IMR-90 (cell line): Measurements from ENCODE around the gene GLP2R.

Source experiments
- BHLHE40 ChIP-seq: fragments of 150-350 bp; IDR thresholded peaks from 2 replicates; pipeline ENCODE4 v1.6.1; 2016; ENCODE audit warnings: mild to moderate bottlenecking, low read depth, low read length
- CEBPB ChIP-seq: IDR thresholded peaks from 2 replicates; pipeline ENCODE4 v1.6.1; 2012; ENCODE audit warnings: low read depth, low read length, improper control_type of control experiment
- MAZ ChIP-seq: IDR thresholded peaks from 2 replicates; pipeline ENCODE4 v1.6.1; 2012; ENCODE audit warnings: low read depth, mild to moderate bottlenecking, low read length, improper control_type of control experiment, moderate library complexity, borderline replicate concordance
- MXI1 ChIP-seq: IDR thresholded peaks from 2 replicates; pipeline ENCODE4 v1.6.1; 2012; ENCODE audit warnings: low read depth, mild to moderate bottlenecking, low read length, moderate library complexity, borderline replicate concordance
- POLR2A ChIP-seq: IDR thresholded peaks from 2 replicates; pipeline ENCODE4 v1.6.1; 2012; ENCODE audit warnings: mild to moderate bottlenecking, low read depth, low read length
- RAD21 ChIP-seq: IDR thresholded peaks from 2 replicates; pipeline ENCODE4 v1.6.1; 2012; ENCODE audit warnings: low read length, improper control_type of control experiment
- RCOR1 ChIP-seq: IDR thresholded peaks from 2 replicates; pipeline ENCODE4 v1.6.1; 2012; ENCODE audit warnings: mild to moderate bottlenecking, low read length, improper control_type of control experiment; ENCODE audit not compliant: insufficient replicate concordance
- RFX5 ChIP-seq: IDR thresholded peaks from 2 replicates; pipeline ENCODE4 v1.8.0; 2012; ENCODE audit warnings: low read depth, mild to moderate bottlenecking, low read length, moderate library complexity
- SMC3 ChIP-seq: fragments of 150-350 bp; IDR thresholded peaks from 2 replicates; pipeline ENCODE4 v1.6.1; 2016; ENCODE audit warnings: low read depth, mild to moderate bottlenecking, antibody characterized with exemption, low read length, moderate library complexity
- TF ChIP-seq, protein P1 (sequence below): conservative IDR thresholded peaks from 2 replicates; pipeline ENCODE4 v1.5.1; 2012; ENCODE audit warnings: mild to moderate bottlenecking, low read depth, low read length, improper control_type of control experiment
- TF ChIP-seq, protein P2 (sequence below): fragments of 150-350 bp; IDR thresholded peaks from 2 replicates; pipeline ENCODE4 v1.6.1; 2017; ENCODE audit warnings: mild to moderate bottlenecking, antibody characterized with exemption, low read length, low read depth
- TF ChIP-seq, protein P3 (sequence below): fragments of 150-350 bp; IDR thresholded peaks from 2 replicates; pipeline ENCODE4 v1.6.1; 2016; ENCODE audit warnings: low read depth, mild to moderate bottlenecking, low read length, moderate library complexity, borderline replicate concordance

DNA sequence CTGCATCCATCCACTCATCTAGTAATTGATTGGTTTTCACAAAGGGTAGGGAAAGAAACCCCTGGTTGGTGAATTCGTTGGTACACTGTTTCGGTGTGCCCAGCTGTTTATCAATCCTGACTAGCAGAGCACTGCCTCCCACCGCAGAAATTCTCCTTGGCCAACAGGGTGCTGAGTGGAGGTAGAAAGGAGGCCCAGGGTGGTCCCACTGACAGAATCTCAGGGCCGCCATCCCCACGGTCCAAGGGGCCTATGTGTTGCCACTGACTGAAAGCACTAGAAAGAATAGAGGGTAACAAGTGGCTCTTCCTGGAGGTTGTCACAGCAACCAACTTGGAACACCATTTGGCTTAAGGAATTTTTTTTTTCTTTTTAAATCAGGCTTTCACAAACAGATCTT is 87.8 kb downstream of the GLP2R start:
- TF ChIP-seq, protein P1, sequence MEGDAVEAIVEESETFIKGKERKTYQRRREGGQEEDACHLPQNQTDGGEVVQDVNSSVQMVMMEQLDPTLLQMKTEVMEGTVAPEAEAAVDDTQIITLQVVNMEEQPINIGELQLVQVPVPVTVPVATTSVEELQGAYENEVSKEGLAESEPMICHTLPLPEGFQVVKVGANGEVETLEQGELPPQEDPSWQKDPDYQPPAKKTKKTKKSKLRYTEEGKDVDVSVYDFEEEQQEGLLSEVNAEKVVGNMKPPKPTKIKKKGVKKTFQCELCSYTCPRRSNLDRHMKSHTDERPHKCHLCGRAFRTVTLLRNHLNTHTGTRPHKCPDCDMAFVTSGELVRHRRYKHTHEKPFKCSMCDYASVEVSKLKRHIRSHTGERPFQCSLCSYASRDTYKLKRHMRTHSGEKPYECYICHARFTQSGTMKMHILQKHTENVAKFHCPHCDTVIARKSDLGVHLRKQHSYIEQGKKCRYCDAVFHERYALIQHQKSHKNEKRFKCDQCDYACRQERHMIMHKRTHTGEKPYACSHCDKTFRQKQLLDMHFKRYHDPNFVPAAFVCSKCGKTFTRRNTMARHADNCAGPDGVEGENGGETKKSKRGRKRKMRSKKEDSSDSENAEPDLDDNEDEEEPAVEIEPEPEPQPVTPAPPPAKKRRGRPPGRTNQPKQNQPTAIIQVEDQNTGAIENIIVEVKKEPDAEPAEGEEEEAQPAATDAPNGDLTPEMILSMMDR = no peak
- TF ChIP-seq CEBPB (no peak), RFX5 (no peak), POLR2A (no peak), BHLHE40 (no peak), RAD21 (no peak), MAZ (no peak), RCOR1 (no peak), MXI1 (no peak), SMC3 (no peak)
- TF ChIP-seq, protein P2, sequence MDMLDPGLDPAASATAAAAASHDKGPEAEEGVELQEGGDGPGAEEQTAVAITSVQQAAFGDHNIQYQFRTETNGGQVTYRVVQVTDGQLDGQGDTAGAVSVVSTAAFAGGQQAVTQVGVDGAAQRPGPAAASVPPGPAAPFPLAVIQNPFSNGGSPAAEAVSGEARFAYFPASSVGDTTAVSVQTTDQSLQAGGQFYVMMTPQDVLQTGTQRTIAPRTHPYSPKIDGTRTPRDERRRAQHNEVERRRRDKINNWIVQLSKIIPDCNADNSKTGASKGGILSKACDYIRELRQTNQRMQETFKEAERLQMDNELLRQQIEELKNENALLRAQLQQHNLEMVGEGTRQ = no peak
- TF ChIP-seq, protein P3, sequence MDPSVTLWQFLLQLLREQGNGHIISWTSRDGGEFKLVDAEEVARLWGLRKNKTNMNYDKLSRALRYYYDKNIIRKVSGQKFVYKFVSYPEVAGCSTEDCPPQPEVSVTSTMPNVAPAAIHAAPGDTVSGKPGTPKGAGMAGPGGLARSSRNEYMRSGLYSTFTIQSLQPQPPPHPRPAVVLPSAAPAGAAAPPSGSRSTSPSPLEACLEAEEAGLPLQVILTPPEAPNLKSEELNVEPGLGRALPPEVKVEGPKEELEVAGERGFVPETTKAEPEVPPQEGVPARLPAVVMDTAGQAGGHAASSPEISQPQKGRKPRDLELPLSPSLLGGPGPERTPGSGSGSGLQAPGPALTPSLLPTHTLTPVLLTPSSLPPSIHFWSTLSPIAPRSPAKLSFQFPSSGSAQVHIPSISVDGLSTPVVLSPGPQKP = no peak
